Hepatocyte (in vitro differentiated cells): ENCODE results near the gene KBTBD7. TPM values are rescaled to one million over a fixed set of nuclear protein-coding genes. Genes with fewer than 3 reads are reported as not detected.
A peak's percentile ranks its signal among the peaks of the same experiment; 100 is the strongest.

Source experiments
- DNase-seq: peaks from one replicate; pipeline ENCODE4 v3.0.0-alpha.2; 2016; ENCODE audit warnings: low spot score
- H2AFZ ChIP-seq: fragments of 200-600 bp; sonication (generic); 2 replicates; pipeline ENCODE4 v1.6.0; 2016; ENCODE audit warnings: antibody characterized with exemption, mild to moderate bottlenecking
- H3K27ac ChIP-seq: fragments of 200-600 bp; sonication (generic); 2 replicates; pipeline ENCODE4 v1.5.1; 2016; ENCODE audit warnings: mild to moderate bottlenecking
- H3K27me3 ChIP-seq: fragments of 200-600 bp; sonication (generic); 2 replicates; pipeline ENCODE4 v1.6.1; 2016
- H3K36me3 ChIP-seq: fragments of 200-600 bp; sonication (generic); replicated peaks from 2 replicates; pipeline ENCODE4 v1.5.1; 2016; ENCODE audit warnings: low read depth; ENCODE audit not compliant: insufficient read depth
- H3K4me1 ChIP-seq: fragments of 200-600 bp; sonication (generic); 2 replicates; pipeline ENCODE4 v1.5.1; 2016; ENCODE audit warnings: mild to moderate bottlenecking, moderate library complexity; ENCODE audit not compliant: insufficient read depth
- H3K4me2 ChIP-seq: fragments of 200-600 bp; sonication (generic); 2 replicates; pipeline ENCODE4 v1.6.0; 2016
- H3K4me3 ChIP-seq: fragments of 200-600 bp; sonication (generic); 2 replicates; pipeline ENCODE4 v1.5.1; 2016; ENCODE audit warnings: mild to moderate bottlenecking
- H3K79me2 ChIP-seq: fragments of 200-600 bp; sonication (generic); 2 replicates; pipeline ENCODE4 v1.6.0; 2017; ENCODE audit warnings: mild to moderate bottlenecking
- H3K9me2 ChIP-seq: fragments of 200-600 bp; sonication (generic); replicated peaks from 2 replicates; pipeline ENCODE4 v1.6.0; 2017; ENCODE audit warnings: mild to moderate bottlenecking; ENCODE audit not compliant: insufficient read depth
- H3K9me3 ChIP-seq: fragments of 200-600 bp; sonication (generic); 2 replicates; pipeline ENCODE4 v1.5.1; 2016; ENCODE audit warnings: low read depth, mild to moderate bottlenecking
- H4K20me1 ChIP-seq: fragments of 200-600 bp; sonication (generic); 2 replicates; pipeline ENCODE4 v1.6.0; 2016; ENCODE audit warnings: mild to moderate bottlenecking; ENCODE audit not compliant: insufficient read depth, poor library complexity, severe bottlenecking
- CTCF ChIP-seq: fragments of 200-600 bp; sonication (generic); IDR thresholded peaks from 2 replicates; pipeline ENCODE4 v1.5.1; 2016; ENCODE audit warnings: antibody characterized with exemption, mild to moderate bottlenecking; ENCODE audit not compliant: poor library complexity
- EZH2 ChIP-seq: fragments of 200-600 bp; sonication (generic); IDR thresholded peaks from 2 replicates; pipeline ENCODE4 v1.6.1; 2016; ENCODE audit warnings: antibody characterized with exemption, mild to moderate bottlenecking, borderline replicate concordance
- EZH2phosphoT487 ChIP-seq: fragments of 200-600 bp; sonication (generic); IDR thresholded peaks from one replicate; pipeline ENCODE4 v1.6.1; 2018; ENCODE audit warnings: antibody characterized with exemption, mild to moderate bottlenecking, low read depth, moderate library complexity; ENCODE audit not compliant: unreplicated experiment, severe bottlenecking
- WGBS: methylation state at CpG from one replicate; pipeline ENCODE4 v1.1.6; 2016; ENCODE audit warnings: low lambda C conversion rate; ENCODE audit errors: missing lambda C conversion rate; 5-methylcytosine and 5-hydroxymethylcytosine counted together
- polyA plus RNA-seq: library from polyadenylated mRNA; unstranded; fragments of >200 nt; fragmentation: Nextera tagmentation; extraction: Ambion mirVana; gene quantifications from 2 replicates; pipeline ENCODE4 v1.2.1, GENCODE V29; 2016
- total RNA-seq: library from RNA; depleted of rRNA; stranded (reverse); fragments of >200 nt; gene quantifications from 2 replicates; pipeline ENCODE4 v1.2.3, GENCODE V29; 2014

The KBTBD7 gene, protein sequence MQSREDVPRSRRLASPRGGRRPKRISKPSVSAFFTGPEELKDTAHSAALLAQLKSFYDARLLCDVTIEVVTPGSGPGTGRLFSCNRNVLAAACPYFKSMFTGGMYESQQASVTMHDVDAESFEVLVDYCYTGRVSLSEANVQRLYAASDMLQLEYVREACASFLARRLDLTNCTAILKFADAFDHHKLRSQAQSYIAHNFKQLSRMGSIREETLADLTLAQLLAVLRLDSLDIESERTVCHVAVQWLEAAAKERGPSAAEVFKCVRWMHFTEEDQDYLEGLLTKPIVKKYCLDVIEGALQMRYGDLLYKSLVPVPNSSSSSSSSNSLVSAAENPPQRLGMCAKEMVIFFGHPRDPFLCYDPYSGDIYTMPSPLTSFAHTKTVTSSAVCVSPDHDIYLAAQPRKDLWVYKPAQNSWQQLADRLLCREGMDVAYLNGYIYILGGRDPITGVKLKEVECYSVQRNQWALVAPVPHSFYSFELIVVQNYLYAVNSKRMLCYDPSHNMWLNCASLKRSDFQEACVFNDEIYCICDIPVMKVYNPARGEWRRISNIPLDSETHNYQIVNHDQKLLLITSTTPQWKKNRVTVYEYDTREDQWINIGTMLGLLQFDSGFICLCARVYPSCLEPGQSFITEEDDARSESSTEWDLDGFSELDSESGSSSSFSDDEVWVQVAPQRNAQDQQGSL
- total RNA-seq, result 11.0 and 12.9 TPM in 2 replicates
- polyA plus RNA-seq, result 2.9 and 5.7 TPM in 2 replicates

DNA sequence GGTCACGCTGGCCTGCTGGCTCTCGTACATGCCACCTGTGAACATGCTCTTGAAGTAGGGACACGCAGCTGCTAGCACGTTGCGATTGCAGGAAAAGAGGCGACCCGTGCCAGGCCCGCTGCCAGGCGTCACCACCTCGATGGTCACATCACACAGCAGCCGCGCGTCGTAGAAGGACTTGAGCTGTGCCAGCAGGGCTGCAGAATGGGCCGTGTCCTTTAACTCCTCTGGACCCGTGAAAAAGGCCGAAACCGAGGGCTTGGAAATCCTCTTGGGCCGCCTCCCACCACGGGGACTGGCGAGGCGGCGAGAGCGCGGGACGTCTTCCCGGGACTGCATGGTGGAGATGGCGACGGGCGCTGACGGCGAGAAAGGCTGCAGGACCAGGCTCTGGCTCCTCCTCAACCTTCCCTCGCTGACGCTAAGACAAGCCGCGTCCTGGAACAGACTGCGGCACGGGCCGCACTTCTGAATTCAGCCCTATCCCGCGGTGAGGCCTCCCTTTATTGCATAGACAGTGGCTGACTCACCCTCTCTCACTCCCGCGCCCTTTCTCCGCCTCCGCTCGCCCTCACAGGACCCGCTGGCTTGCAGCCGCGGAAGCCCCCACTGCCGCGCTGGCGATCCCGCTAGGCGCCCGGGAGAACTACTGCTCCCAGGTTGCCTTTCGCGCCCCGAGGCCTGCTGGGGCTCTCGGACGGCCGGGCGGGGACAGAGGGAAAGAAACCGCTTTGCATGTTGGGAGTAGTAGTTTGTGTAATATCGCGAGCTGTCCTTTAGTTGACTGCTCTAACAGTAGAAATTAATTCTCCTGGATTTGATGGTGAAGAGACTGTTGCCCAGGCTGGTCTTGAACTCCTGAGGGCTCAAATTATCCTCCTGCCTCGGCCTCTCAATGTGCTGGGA is at the start of gene KBTBD7:
Gene KBTBD7 (minus strand): TSS at position 651 of the 906 bp plus-strand sequence. CDS start 312 bp downstream, at position 339.
- TF ChIP-seq CTCF, result no peak
- TF ChIP-seq EZH2, result no peak
- TF ChIP-seq EZH2phosphoT487, result no peak
- H3K4me2 ChIP-seq, result peak within 1 kb of the TSS; percentile 89
- 21% methylated on average over 66 of the region's 66 CpGs for WGBS

DNA sequence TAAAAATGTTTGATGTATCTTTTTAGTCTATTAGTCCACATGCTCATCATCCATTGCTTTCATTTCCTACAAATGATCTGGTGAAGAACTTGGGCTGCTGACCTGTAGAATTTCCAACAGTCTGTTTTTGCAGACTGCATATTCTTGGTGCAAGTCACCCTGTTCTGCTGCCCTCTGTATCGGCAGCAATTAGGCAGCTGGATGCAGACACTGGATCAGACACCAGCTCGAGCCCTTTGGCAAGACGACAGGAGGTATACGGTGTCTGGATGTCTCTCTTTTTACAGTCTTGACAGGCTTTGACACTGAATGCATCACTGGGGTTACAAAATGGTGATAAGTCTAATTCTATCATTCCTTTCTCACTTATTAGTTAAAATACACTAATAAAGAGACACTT is 47.3 kb upstream of the KBTBD7 start:
- Histone ChIP-seq H3K36me3 (no peaks in the 10 kb centered on the region), H3K4me3 (no peak overlapping the region), H3K4me1 (no peaks in the 10 kb centered on the region), H4K20me1 (no peaks in the 10 kb centered on the region), H3K27ac (no peak overlapping the region), H2AFZ (no peak overlapping the region), H3K79me2 (no peaks in the 10 kb centered on the region), H3K9me3 (no peaks in the 10 kb centered on the region), H3K9me2 (no peaks in the 10 kb centered on the region), H3K27me3 (no peaks in the 10 kb centered on the region), H3K4me2 (no peak overlapping the region)
- WGBS, result 88% methylated on average over 4 of the region's 4 CpGs
- DNase-seq, result no peak
- TF ChIP-seq EZH2 (no peak), CTCF (no peak), EZH2phosphoT487 (no peak)

More for the DNA sequence above, at the start of gene KBTBD7:
- H3K27ac ChIP-seq, result peak within 1 kb of the TSS; percentile 82
- no peaks in the 10 kb centered on the region for H3K9me2 ChIP-seq
- H2AFZ ChIP-seq, result peak within 1 kb of the TSS; percentile 91
- peaks cover 8% of the 10 kb centered on the region for H3K9me3 ChIP-seq
- peaks cover 19% of the 10 kb centered on the region for H3K79me2 ChIP-seq
- H3K36me3 ChIP-seq, result no peaks in the 10 kb centered on the region
- no peaks in the 10 kb centered on the region for H4K20me1 ChIP-seq
- peak within 1 kb of the TSS; percentile 22 for H3K4me3 ChIP-seq
- H3K27me3 ChIP-seq, result no peaks in the 10 kb centered on the region
- no peaks in the 10 kb centered on the region for H3K4me1 ChIP-seq
- DNase-seq, result peak; percentile 96

DNA sequence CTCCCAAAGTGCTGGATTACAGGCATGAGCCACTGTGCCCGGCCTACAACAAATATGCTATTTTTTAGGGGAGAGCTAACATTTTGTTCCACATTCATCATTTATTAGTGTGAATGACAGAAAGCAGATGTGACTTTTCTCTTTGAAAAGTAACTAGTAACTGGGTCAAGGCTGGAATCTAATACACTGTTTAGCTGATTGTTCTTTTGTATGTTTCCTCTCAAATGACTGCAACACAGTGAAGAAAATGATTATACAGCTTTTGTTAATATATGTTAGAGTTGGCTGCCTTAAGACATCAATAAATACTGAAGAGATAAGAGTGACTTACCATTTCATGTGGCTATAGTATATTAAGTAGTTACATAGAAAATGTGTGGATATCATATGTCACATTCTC is 42.0 kb upstream of the KBTBD7 start:
- Histone ChIP-seq H2AFZ (no peak overlapping the region), H3K36me3 (no peaks in the 10 kb centered on the region), H3K79me2 (no peaks in the 10 kb centered on the region), H4K20me1 (no peaks in the 10 kb centered on the region), H3K9me2 (no peaks in the 10 kb centered on the region), H3K27ac (no peak overlapping the region), H3K4me2 (no peak overlapping the region), H3K27me3 (no peaks in the 10 kb centered on the region), H3K9me3 (no peaks in the 10 kb centered on the region), H3K4me1 (no peaks in the 10 kb centered on the region), H3K4me3 (no peak overlapping the region)
- DNase-seq, result no peak
- no peak for TF ChIP-seq EZH2phosphoT487
- no peak for TF ChIP-seq EZH2
- no peak for TF ChIP-seq CTCF
- WGBS, result 89% methylated on average over 1 of the region's 1 CpG
